Measurements from ENCODE around the gene PRF1.

DNA sequence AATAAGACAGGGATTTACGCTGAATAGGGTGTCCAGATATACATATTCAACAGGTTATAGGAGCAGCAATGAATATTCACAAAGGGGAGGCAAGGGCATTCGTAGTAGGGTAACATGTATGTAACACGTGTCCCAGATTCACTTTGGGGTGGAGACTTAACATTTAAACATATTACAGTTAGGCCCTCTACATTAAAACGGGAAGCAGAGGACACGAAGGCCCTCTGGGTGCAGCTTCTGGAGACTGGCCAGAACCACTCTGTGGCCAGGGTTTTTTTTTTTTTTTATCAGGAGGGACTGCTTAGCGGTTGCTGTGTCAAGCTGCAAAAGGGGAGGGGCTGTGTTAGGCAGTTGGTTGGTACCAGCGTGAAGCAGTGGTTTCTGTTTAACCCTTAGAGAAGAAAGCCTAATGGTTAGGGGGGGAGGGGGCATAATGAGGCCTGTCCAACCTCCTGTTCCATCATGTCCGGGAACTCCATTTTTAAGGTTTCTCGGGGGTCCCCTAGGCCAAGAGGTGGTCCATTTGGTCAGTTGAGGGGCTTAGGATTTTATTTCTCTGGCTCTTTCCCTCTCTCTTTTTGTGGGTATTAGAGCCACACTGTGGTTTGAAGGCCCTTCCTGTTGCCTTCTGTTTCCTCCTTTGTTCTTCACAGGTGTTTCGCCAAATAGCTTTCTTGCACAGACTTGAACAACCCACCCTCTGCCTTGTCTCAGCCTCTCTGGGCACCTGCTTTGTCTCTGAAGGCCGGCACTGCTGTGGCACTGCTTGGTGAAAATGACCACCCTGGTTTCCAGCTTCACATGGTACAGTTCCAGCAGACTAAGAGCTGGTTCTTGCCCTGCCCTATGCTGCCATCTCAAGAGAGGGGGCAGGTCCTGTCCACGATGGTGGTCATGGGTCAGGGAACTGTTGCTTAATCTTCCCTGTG, 26.4 kb downstream of the PRF1 start:
- TF ChIP-seq, protein P1, sequence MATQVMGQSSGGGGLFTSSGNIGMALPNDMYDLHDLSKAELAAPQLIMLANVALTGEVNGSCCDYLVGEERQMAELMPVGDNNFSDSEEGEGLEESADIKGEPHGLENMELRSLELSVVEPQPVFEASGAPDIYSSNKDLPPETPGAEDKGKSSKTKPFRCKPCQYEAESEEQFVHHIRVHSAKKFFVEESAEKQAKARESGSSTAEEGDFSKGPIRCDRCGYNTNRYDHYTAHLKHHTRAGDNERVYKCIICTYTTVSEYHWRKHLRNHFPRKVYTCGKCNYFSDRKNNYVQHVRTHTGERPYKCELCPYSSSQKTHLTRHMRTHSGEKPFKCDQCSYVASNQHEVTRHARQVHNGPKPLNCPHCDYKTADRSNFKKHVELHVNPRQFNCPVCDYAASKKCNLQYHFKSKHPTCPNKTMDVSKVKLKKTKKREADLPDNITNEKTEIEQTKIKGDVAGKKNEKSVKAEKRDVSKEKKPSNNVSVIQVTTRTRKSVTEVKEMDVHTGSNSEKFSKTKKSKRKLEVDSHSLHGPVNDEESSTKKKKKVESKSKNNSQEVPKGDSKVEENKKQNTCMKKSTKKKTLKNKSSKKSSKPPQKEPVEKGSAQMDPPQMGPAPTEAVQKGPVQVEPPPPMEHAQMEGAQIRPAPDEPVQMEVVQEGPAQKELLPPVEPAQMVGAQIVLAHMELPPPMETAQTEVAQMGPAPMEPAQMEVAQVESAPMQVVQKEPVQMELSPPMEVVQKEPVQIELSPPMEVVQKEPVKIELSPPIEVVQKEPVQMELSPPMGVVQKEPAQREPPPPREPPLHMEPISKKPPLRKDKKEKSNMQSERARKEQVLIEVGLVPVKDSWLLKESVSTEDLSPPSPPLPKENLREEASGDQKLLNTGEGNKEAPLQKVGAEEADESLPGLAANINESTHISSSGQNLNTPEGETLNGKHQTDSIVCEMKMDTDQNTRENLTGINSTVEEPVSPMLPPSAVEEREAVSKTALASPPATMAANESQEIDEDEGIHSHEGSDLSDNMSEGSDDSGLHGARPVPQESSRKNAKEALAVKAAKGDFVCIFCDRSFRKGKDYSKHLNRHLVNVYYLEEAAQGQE (IDR thresholded peaks at IDR 0.05; ENCODE audit: insufficient replicate concordance, low read depth): no peak
- TF ChIP-seq POLR2AphosphoS5 (IDR thresholded peaks at IDR 0.05; ENCODE audit: low read depth): peak; percentile 67

Measured in HL-60 (cell line).